GM18511 (cell line): ENCODE measurements around the gene BLACAT1.

Source experiments
- ATAC-seq: cut with Tn5 transposase; IDR thresholded peaks from one replicate; pipeline ENCODE4 v1.9.1; 2021; ENCODE audit warnings: mild to moderate bottlenecking, moderate library complexity; ENCODE audit not compliant: unreplicated experiment

BLACAT1 gene

GRCh38 chr1:205456868-205457745 lies 1.3 kb upstream of the BLACAT1 start:
- no peak for ATAC-seq

GRCh38 chr1:205456383-205456867 lies 580 bp upstream of the BLACAT1 start:
- ATAC-seq = no peak

- no peak for ATAC-seq
Observed at GRCh38 chr1:205454903-205455335, 926 bp downstream of the BLACAT1 start.

GRCh38 chr1:205453466-205453865 lies 2.4 kb downstream of the BLACAT1 start:
- no peak for ATAC-seq

GRCh38 chr1:205452933-205453332 lies 2.9 kb downstream of the BLACAT1 start:
- no peak for ATAC-seq

GRCh38 chr1:205452364-205452763 lies 3.5 kb downstream of the BLACAT1 start:
- ATAC-seq = no peak

GRCh38 chr1:205451759-205452164 lies 4.1 kb downstream of the BLACAT1 start:
- no peak for ATAC-seq

GRCh38 chr1:205451202-205451601 lies 4.6 kb downstream of the BLACAT1 start:
- no peak for ATAC-seq

GRCh38 chr1:205450448-205450847 lies 5.4 kb downstream of the BLACAT1 start:
- ATAC-seq = no peak

- ATAC-seq = no peak
Observed at GRCh38 chr1:205449750-205450443, 5.9 kb downstream of the BLACAT1 start.

- no peak for ATAC-seq
Observed at GRCh38 chr1:205449254-205449749, 6.5 kb downstream of the BLACAT1 start.

- no peak for ATAC-seq
Observed at GRCh38 chr1:205448540-205449253, 7.1 kb downstream of the BLACAT1 start.

GRCh38 chr1:205447457-205448341 lies 8.1 kb downstream of the BLACAT1 start:
- ATAC-seq = no peak

- ATAC-seq = no peak
Observed at GRCh38 chr1:205446828-205447227, 9.0 kb downstream of the BLACAT1 start.

- ATAC-seq = no peak
Observed at GRCh38 chr1:205445646-205445935, 10.3 kb downstream of the BLACAT1 start.

- no peak for ATAC-seq
Observed at GRCh38 chr1:205444931-205445645, 10.8 kb downstream of the BLACAT1 start.

GRCh38 chr1:205444300-205444930 lies 11.4 kb downstream of the BLACAT1 start:
- no peak for ATAC-seq

- ATAC-seq = no peak
Observed at GRCh38 chr1:205443585-205444299, 12.1 kb downstream of the BLACAT1 start.
